ENCODE results near the gene NSRP1.

DNA sequence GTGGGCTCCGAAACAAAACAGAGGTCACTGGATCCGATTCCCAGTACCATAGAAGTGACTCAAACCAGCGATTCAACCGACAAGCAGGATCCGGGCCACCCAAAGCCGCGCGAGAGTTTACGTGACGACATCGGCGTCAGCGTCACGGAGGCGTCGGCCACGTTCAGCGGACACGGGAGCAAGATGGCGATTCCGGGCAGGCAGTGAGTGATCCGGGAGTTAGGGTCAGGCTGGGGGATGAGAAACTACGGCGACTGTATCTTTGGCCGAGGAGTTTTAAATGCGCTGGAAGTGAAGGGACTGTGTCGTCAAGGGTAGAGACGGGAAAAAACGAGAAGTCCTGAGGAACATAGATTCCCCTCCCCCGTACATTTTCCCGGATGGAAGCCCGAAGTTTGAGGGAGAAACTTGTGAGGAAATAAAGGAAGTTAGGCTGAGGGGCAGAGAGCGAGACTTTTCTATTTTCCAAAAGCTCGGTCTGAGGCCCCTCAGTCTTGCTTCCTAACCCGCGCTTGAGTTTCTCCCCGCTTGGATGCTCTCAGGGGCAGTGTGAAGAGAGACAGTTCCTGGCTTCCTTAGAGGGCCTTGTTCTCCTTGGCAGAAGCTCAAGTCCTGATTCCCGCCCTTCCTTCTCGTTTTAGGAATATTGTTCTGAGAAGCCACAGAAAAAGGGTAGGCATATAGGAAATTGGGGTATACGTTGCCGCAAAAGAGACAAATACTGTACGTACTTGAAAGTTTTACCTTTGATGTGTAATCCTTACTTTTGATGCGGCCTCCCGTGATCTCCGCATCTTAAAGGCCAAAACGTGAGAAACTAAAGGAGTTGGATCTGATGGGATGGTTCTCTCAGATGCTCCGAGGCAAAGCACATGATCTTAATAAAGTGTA, at the start of gene NSRP1:
- TF ChIP-seq, protein P1, sequence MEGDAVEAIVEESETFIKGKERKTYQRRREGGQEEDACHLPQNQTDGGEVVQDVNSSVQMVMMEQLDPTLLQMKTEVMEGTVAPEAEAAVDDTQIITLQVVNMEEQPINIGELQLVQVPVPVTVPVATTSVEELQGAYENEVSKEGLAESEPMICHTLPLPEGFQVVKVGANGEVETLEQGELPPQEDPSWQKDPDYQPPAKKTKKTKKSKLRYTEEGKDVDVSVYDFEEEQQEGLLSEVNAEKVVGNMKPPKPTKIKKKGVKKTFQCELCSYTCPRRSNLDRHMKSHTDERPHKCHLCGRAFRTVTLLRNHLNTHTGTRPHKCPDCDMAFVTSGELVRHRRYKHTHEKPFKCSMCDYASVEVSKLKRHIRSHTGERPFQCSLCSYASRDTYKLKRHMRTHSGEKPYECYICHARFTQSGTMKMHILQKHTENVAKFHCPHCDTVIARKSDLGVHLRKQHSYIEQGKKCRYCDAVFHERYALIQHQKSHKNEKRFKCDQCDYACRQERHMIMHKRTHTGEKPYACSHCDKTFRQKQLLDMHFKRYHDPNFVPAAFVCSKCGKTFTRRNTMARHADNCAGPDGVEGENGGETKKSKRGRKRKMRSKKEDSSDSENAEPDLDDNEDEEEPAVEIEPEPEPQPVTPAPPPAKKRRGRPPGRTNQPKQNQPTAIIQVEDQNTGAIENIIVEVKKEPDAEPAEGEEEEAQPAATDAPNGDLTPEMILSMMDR (IDR thresholded peaks at IDR 0.05): no peak
- peak; percentile 96 to 97 for TF ChIP-seq POLR2A (IDR thresholded peaks at IDR 0.05)
